HCT116 (cell line): ENCODE data around the gene PPP6R3. TPM values are rescaled to one million over a fixed set of nuclear protein-coding genes. Genes with fewer than 3 reads are reported as not detected.
A peak's percentile ranks its signal among the peaks of the same experiment; 100 is the strongest.

ENCODE experiments used
- ATAC-seq: fragments of 200-7000 bp; cut with Tn5 transposase; 2 replicates; pipeline ENCODE4 v1.9.1; 2020; ENCODE audit warnings: mild to moderate bottlenecking, moderate library complexity
- BruUV-seq: library from RNA; stranded (reverse); fragments of 400-500 nt; replicated peaks from 2 replicates; lab custom pipeline; 2021; lab: Mats Ljungman, UMichigan
- CTCF ChIA-PET: fragments of 300-600 bp; sonication (Branson Sonifier 250); formaldehyde crosslinking; loops from one replicate; lab custom pipeline; 2021; ENCODE audit warnings: antibody characterized with exemption; lab: Charles Lee
- POLR2A ChIA-PET: fragments of 300-600, 350-600 bp; sonication (Branson Sonifier 250); formaldehyde crosslinking; loops from one replicate; lab custom pipeline; 2021; ENCODE audit warnings: antibody characterized with exemption; lab: Charles Lee
- RAD21 ChIA-PET, 2 experiments: fragments of 300-600 bp; sonication (Branson Sonifier 250); formaldehyde crosslinking; loops; one replicate each; lab custom pipeline; 2023; ENCODE audit warnings: low total read pairs in 2 of 2; ENCODE audit not compliant: uncharacterized antibody in 2 of 2, unreplicated experiment in 2 of 2, low non-redundant PET in 1 of 2; lab: Charles Lee
- DNase-seq: peaks from one replicate; pipeline ENCODE4 v3.0.0-alpha.2; 2010; ENCODE audit warnings: low read depth, low spot score
- H2AFZ ChIP-seq: fragments of 200-600 bp; shearing (Covaris generic), sonication (generic); 2 replicates; pipeline ENCODE4 v1.6.1; 2017; ENCODE audit warnings: low read depth, mixed run types, mixed read lengths, antibody characterized with exemption, low read length; ENCODE audit not compliant: poor library complexity, severe bottlenecking
- H3K27ac ChIP-seq: 2 replicates; pipeline ENCODE4 v1.5.1; 2012; ENCODE audit warnings: low read depth, low read length
- H3K27me3 ChIP-seq: fragments of 200-600 bp; sonication (generic); 2 replicates; pipeline ENCODE4 v1.6.1; 2016; ENCODE audit warnings: mixed run types, low read length, mixed read lengths; ENCODE audit not compliant: insufficient read depth
- H3K36me3 ChIP-seq, 2 experiments: fragments of 200-500 bp in 1 of 2; fragments of 200-600 bp in 1 of 2; sonication (Bioruptor generic) in 1 of 2; sonication (generic) in 1 of 2; 2 replicates each; pipeline versions ENCODE4 v1.5.1 to v1.6.1; 2014 to 2016; ENCODE audit warnings: low read length in 2 of 2, inconsistent platforms in 1 of 2, mixed read lengths in 1 of 2, mixed run types in 1 of 2; ENCODE audit not compliant: insufficient read depth in 2 of 2, control insufficient read depth in 1 of 2
- H3K4me1 ChIP-seq, 2 experiments: fragments of 200-600 bp in 1 of 2; sonication (generic) in 1 of 2; 2 replicates each; pipeline versions ENCODE4 v1.5.1 to v1.6.1; 2012 to 2017; ENCODE audit warnings: low read length in 2 of 2, inconsistent platforms in 1 of 2, mild to moderate bottlenecking in 1 of 2, mixed read lengths in 1 of 2, mixed run types in 1 of 2, moderate library complexity in 1 of 2; ENCODE audit not compliant: insufficient read depth in 2 of 2, control insufficient read depth in 1 of 2
- H3K4me2 ChIP-seq: fragments of 200-600 bp; sonication (generic); 2 replicates; pipeline ENCODE4 v1.6.1; 2017; ENCODE audit warnings: mixed run types, low read length, mixed read lengths
- H3K4me3 ChIP-seq, 2 experiments: fragments of 200-600 bp in 1 of 2; sonication (generic) in 1 of 2; replicated peaks in 1 of 2; 2 replicates each; pipeline ENCODE4 v1.5.1; 2011 to 2016; ENCODE audit warnings: low read length in 2 of 2, control low read depth in 1 of 2, low read depth in 1 of 2, mild to moderate bottlenecking in 1 of 2, mixed read lengths in 1 of 2, mixed run types in 1 of 2
- H3K79me2 ChIP-seq: fragments of 200-600 bp; sonication (generic); 2 replicates; pipeline ENCODE4 v1.6.1; 2017; ENCODE audit warnings: mild to moderate bottlenecking, mixed run types, low read length, moderate library complexity, mixed read lengths; ENCODE audit not compliant: insufficient read depth
- H3K9ac ChIP-seq: fragments of 200-600 bp; sonication (generic); 2 replicates; pipeline ENCODE4 v1.6.1; 2016; ENCODE audit warnings: low read length, mixed read lengths
- H3K9me2 ChIP-seq: fragments of 200-600 bp; sonication (generic), shearing (Covaris generic); 2 replicates; pipeline ENCODE4 v1.6.1; 2017; ENCODE audit warnings: mixed run types, mild to moderate bottlenecking, moderate library complexity; ENCODE audit not compliant: insufficient read depth
- H3K9me3 ChIP-seq, 2 experiments: fragments of 200-500 bp in 1 of 2; fragments of 200-600 bp in 1 of 2; sonication (Bioruptor generic) in 1 of 2; sonication (generic) in 1 of 2; 2 replicates each; pipeline ENCODE4 v1.6.1; 2014 to 2017; ENCODE audit warnings: low read length in 2 of 2, mixed read lengths in 2 of 2, inconsistent platforms in 1 of 2, low read depth in 1 of 2, mild to moderate bottlenecking in 1 of 2, mixed run types in 1 of 2, moderate library complexity in 1 of 2; ENCODE audit not compliant: control insufficient read depth in 1 of 2, insufficient read depth in 1 of 2
- H4K20me1 ChIP-seq: fragments of 200-600 bp; sonication (generic), shearing (Covaris generic); 2 replicates; pipeline ENCODE4 v1.6.1; 2017; ENCODE audit warnings: mixed run types, mild to moderate bottlenecking, moderate library complexity; ENCODE audit not compliant: insufficient read depth
- ATF3 ChIP-seq: IDR thresholded peaks from 2 replicates; pipeline ENCODE4 v1.6.1; 2012
- CEBPB ChIP-seq: IDR thresholded peaks from 2 replicates; pipeline ENCODE4 v1.6.1; 2012; ENCODE audit warnings: low read depth
- CTCF ChIP-seq, 3 experiments: fragments of 200-600 bp in 1 of 3; sonication (generic) in 1 of 3; IDR thresholded peaks in 2 of 3; conservative IDR thresholded peaks in 1 of 3; 2 replicates each; pipeline ENCODE4 v1.5.1; 2012 to 2017; ENCODE audit warnings: low read depth in 2 of 3, low read length in 2 of 3, antibody characterized with exemption in 1 of 3, borderline replicate concordance in 1 of 3, control low read depth in 1 of 3, mild to moderate bottlenecking in 1 of 3, mixed read lengths in 1 of 3, mixed run types in 1 of 3, moderate library complexity in 1 of 3; ENCODE audit not compliant: insufficient read depth in 1 of 3
- EGR1 ChIP-seq: IDR thresholded peaks from 2 replicates; pipeline ENCODE4 v1.6.1; 2012; ENCODE audit warnings: low read depth
- ELF1 ChIP-seq: IDR thresholded peaks from 2 replicates; pipeline ENCODE4 v1.6.1; 2012; ENCODE audit warnings: low read depth, borderline replicate concordance
- EZH2 ChIP-seq: fragments of 200-600 bp; sonication (generic); IDR thresholded peaks from 2 replicates; pipeline ENCODE4 v1.6.1; 2017; ENCODE audit warnings: antibody characterized with exemption, mixed run types
- EZH2phosphoT487 ChIP-seq: fragments of 200-600 bp; IDR thresholded peaks from 2 replicates; pipeline ENCODE4 v1.6.1; 2018; ENCODE audit warnings: antibody characterized with exemption, borderline replicate concordance
- JUND ChIP-seq: IDR thresholded peaks from 2 replicates; pipeline ENCODE4 v1.6.1; 2012
- MAX ChIP-seq: IDR thresholded peaks from 2 replicates; pipeline ENCODE4 v1.6.1; 2012
- RAD21 ChIP-seq: IDR thresholded peaks from 2 replicates; pipeline ENCODE4 v1.6.1; 2012; ENCODE audit warnings: low read depth, mild to moderate bottlenecking
- REST ChIP-seq: IDR thresholded peaks from 2 replicates; pipeline ENCODE4 v1.6.1; 2012; ENCODE audit warnings: low read depth
- SIN3A ChIP-seq: IDR thresholded peaks from 2 replicates; pipeline ENCODE4 v1.6.1; 2012; ENCODE audit warnings: low read depth
- SP1 ChIP-seq: IDR thresholded peaks from 2 replicates; pipeline ENCODE4 v1.6.1; 2012; ENCODE audit warnings: low read depth
- SRF ChIP-seq: IDR thresholded peaks from 2 replicates; pipeline ENCODE4 v1.6.1; 2012; ENCODE audit warnings: low read depth
- YY1 ChIP-seq: IDR thresholded peaks from 2 replicates; pipeline ENCODE4 v1.6.1; 2011; ENCODE audit warnings: low read length, low read depth, moderate library complexity, mild to moderate bottlenecking; ENCODE audit not compliant: insufficient replicate concordance; ENCODE audit errors: extremely low read depth
- ZFX ChIP-seq: fragments of 450-650 bp; IDR thresholded peaks from 2 replicates; pipeline ENCODE4 v1.6.1; 2017
- ZNF274 ChIP-seq: fragments of 200-500 bp; sonication (Bioruptor generic); IDR thresholded peaks from 2 replicates; pipeline ENCODE4 v1.6.1; 2014; ENCODE audit warnings: mild to moderate bottlenecking, low read depth, low read length, inconsistent platforms
- intact Hi-C: fragments of 100-400 bp; cut with micrococcal nuclease; formaldehyde crosslinking; loops from 2 replicates; pipeline ENCODE4 v1.10.0; 2022
- total RNA-seq: library from RNA; stranded (reverse); gene quantifications from one replicate; pipeline ENCODE4 v1.2.1, GENCODE V29; 2021; ENCODE audit not compliant: unreplicated experiment

Gene PPP6R3
- total RNA-seq, 1 experiment from 2014 or later: 113 TPM

GRCh38 chr11:68546555-68546954 lies 86.0 kb downstream of the PPP6R3 start:
- POLR2A ChIA-PET: no interaction called here
- Histone ChIP-seq H4K20me1 (0 out of 2 replicates have a peak, but pooled peaks cover 6% of the 10 kb centered on the region), H3K36me3 (peaks cover 2 to 51% of the 10 kb centered on the region in 2 experiments; a peak in 3 of 4 replicates)

More at GRCh38 chr11:68546555-68546954, 86.0 kb downstream of the PPP6R3 start:
- Histone ChIP-seq H3K27me3 (no peaks in the 10 kb centered on the region), H3K9me2 (no peaks in the 10 kb centered on the region), H3K79me2 (peaks cover 98% of the 10 kb centered on the region), H3K27ac (no peak overlapping the region), H3K9ac (no peak overlapping the region), H3K4me1 (peaks cover 11 to 23% of the 10 kb centered on the region in 2 experiments), H3K9me3 (no peaks in the 10 kb centered on the region), H3K4me3 (no peak overlapping the region), H3K4me2 (peak overlapping the region; percentile 9; the same call in 1 of the 2 replicates), H2AFZ (no peak overlapping the region)
- peak; percentile 54; the same call in 1 of the 2 replicates for ATAC-seq
- TF ChIP-seq SP1: no peak
- TF ChIP-seq MAX: no peak
- TF ChIP-seq SRF: no peak
- no peak for TF ChIP-seq RAD21
- TF ChIP-seq JUND: no peak
- TF ChIP-seq EZH2phosphoT487: no peak
- no peak for TF ChIP-seq EGR1
- no peak for TF ChIP-seq CTCF (IDR thresholded peaks at IDR 0.05 in 2 of 3, conservative IDR thresholded peaks at IDR 0.05 in 1 of 3; ENCODE audit: borderline replicate concordance in 1 of 3, insufficient read depth in 1 of 3, low read depth in 2 of 3, low read length in 2 of 3)
- no peak for TF ChIP-seq CEBPB
- TF ChIP-seq EZH2: no peak
- no peak for TF ChIP-seq ZNF274
- no peak for TF ChIP-seq ELF1
- no peak for TF ChIP-seq YY1
- TF ChIP-seq SIN3A: no peak
- no peak for TF ChIP-seq ATF3
- TF ChIP-seq REST: no peak
- no peak for TF ChIP-seq ZFX
- ChIA-PET RAD21 (no interaction called here), CTCF (no interaction called here)
- intact Hi-C loops: no loop called here
- BruUV-seq: no TSS peak
- no peak for DNase-seq
